ENCODE results near the gene ITPKC. TPM values are rescaled to one million over a fixed set of nuclear protein-coding genes. Genes with fewer than 3 reads are reported as not detected.
A peak's percentile ranks its signal among the peaks of the same experiment; 100 is the strongest.

The ITPKC gene
- total RNA-seq, 1 donor from 2014 or later, result 5.7 TPM

GRCh38 chr19:40689339-40690049 lies 27.4 kb upstream of the ITPKC start:
- DNase-seq (ENCODE audit: low spot score in 2 of 2) (peak in 1 of 2 donors; percentile 19), FAIRE-seq (no peak)

GRCh38 chr19:40690050-40690692 lies 26.7 kb upstream of the ITPKC start, which contains the start of gene NUMBL:
Gene NUMBL (minus strand): TSS chr19:40690651. CDS start chr19:40690483, 168 bp downstream.
- DNase-seq (ENCODE audit: low spot score in 2 of 2) (peak in 1 of 2 donors; percentile 34), FAIRE-seq (no peak)

DNA sequence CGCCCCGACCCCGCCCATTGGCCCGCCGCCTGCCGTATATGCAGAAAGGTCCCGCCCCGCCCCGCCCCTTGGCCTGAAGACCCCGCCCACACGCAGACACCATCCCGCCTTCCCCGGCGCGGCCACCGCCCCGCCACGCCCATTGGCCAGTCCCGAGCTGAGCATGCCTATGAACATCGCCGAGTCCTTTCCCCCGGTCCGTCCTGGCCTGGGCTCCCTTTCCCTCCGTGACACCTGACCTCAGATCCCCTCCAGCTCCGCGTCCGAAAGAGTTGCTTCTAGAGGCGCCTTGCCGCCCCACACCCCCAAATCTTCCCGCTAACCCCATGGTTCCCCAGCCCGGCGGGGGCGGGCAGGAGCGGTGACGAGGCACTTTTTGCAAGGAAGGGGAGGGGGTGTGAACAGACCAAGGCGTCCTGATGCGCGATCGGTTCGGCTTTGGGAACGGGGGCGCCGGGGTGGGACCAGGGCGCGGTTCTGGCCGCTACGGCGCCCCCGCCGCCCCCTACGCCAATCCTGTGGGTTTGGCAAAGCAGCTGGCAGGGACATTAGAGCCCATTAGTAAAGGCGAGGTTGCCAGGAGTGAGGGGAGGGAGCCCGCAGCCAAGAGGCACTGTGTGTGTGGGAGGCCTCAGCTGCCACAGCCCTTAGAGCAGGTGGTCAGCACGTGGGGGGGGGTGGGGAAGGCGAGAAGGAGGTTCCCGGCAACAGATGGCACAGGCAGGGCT lies 26.1 kb upstream of the ITPKC start:
- FAIRE-seq (no peak), DNase-seq (ENCODE audit: low spot score in 2 of 2) (peak; percentile 98)

GRCh38 chr19:40691421-40692211 lies 25.3 kb upstream of the ITPKC start:
- peak in 1 of 2 donors; percentile 28 for DNase-seq (ENCODE audit: low spot score in 2 of 2)
- FAIRE-seq, result no peak

- FAIRE-seq (no peak), DNase-seq (ENCODE audit: low spot score in 2 of 2) (peak in 1 of 2 donors; percentile 10)
These were observed 24.7 kb upstream of the ITPKC start for GRCh38 chr19:40692212-40692551.

- FAIRE-seq (no peak), DNase-seq (ENCODE audit: low spot score in 2 of 2) (no peak)
These were observed 23.6 kb upstream of the ITPKC start for GRCh38 chr19:40693150-40693788.

GRCh38 chr19:40693896-40694295 lies 23.0 kb upstream of the ITPKC start:
- FAIRE-seq, result no peak
- DNase-seq (ENCODE audit: low spot score in 2 of 2), result no peak

GRCh38 chr19:40695881-40696280 lies 21.0 kb upstream of the ITPKC start:
- no peak for FAIRE-seq
- DNase-seq (ENCODE audit: low spot score in 2 of 2), result no peak

DNA sequence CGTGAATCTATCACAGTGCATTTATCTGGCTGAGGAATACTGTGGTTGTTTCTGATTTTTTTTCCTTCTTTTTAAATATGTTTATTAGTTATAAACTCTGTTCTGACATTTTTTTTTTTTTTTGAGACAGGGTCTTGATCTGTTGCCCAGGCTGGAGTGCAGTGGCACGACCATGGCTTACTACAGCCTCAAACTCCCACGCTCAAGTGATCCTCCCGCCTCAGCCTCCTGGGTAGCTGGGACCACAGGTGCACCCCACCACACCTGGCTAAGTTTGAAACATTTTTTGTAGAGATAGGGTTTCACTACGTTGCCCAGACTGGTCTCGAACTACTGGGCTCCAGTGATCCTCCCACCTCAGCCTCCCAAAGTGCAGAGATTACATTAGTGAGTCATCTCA lies 19.9 kb upstream of the ITPKC start:
- no peak for FAIRE-seq
- no peak for DNase-seq (ENCODE audit: low spot score in 2 of 2)

- DNase-seq (ENCODE audit: low spot score in 2 of 2) (no peak), FAIRE-seq (no peak)
These were observed 16.8 kb upstream of the ITPKC start for GRCh38 chr19:40700083-40700482.

DNA sequence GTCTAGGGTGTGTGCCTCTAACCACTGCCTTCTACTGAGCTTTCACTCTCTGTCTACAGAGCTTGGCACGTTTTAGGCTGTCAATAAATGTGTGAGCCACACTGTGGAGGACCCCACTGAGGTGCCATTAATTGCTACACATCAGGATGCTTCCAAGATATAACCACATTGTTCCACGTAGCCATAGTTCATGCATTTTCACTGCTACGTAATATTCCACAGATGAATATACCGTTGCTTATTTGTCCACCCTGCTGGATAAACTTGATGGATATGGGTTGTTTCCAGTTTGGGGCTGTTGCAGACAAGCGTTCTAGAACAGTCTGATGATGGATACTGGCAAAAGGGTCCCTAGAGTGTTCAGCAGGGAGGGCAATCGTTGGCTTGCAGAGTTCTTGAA lies 15.2 kb upstream of the ITPKC start:
- DNase-seq (ENCODE audit: low spot score in 2 of 2) (no peak), FAIRE-seq (no peak)

DNA sequence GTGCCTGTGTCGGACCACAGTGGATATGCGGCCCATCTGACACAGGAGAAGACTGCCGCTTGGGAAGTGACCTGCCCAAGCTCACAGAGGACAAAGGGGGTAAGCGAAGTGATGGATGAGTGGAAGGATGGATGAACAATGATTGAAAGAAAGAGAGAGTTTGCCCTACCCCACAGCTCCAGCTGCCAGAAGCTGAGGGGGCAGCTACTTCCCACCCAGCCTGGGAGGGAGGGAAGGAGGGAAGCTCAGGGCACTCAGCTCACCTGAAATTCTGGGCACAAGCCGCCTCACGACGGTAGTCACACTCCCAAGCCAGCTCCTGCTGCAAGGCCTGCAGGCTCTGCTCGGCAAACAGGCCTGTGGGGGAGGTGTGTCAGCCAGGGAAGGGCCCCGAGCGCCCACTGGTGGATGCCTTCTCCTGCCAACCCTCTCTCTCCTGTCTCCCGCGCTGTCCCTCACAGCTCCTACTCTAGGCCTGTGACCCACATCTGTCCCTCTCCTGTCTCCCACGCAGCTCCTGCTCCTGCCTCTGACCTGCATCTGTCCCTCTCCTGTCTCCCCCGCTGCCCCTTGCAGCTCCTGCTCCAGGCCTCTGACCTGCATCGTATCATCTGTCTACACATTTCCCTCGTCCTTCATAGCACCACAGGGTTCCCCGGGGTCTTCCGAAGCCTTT lies 14.4 kb upstream of the ITPKC start:
- no peak for FAIRE-seq
- no peak for DNase-seq (ENCODE audit: low spot score in 2 of 2)

GRCh38 chr19:40703029-40703755 lies 13.7 kb upstream of the ITPKC start:
- FAIRE-seq (no peak), DNase-seq (ENCODE audit: low spot score in 2 of 2) (no peak)

DNA sequence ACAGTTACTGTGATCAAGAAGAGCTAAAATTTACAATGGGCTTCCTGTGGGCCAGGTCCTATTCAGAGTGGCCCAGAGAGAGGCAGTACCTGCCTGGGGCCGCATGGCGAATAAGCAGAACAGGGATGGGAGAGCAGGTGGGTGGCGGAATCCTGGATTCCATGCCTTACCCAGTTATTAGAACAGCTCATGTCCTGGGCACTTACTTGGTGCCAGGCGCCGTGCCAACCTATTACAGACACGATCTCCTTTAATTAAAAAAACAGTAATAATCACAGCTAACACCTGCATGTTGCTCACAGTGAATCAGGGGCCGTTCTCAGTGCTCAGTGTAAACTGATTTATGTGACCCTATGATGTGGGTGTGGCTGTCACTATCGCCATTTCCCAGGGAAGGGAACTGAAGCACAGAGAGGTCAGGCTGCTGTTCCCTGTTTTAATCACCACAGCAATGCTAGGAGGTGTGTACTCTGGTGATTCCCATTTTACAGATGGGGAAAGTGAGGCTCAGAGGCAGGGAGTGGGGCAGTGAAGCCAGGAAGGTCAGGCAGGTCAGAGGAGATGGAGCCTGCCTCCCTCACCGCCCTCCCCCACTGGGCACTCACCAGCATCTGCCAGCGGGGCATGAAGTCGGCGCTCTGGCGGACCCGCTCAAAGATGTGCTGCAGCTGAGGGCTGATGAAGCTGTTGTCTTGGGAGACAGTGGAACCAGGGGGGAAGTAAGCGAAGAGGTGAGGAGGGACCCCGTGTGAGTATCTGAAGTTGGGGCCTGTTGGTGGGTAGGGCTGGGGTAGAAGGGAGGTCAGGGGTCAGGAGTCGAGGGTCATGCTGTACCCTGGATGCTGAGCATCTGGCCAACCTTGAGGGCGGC lies 12.2 kb upstream of the ITPKC start:
- DNase-seq (ENCODE audit: low spot score in 2 of 2) (no peak), FAIRE-seq (no peak)

GRCh38 chr19:40705362-40705651 lies 11.6 kb upstream of the ITPKC start:
- DNase-seq (ENCODE audit: low spot score in 2 of 2) (no peak), FAIRE-seq (no peak)

GRCh38 chr19:40705950-40706619 lies 10.8 kb upstream of the ITPKC start:
- DNase-seq (ENCODE audit: low spot score in 2 of 2) (no peak), FAIRE-seq (no peak)

DNA sequence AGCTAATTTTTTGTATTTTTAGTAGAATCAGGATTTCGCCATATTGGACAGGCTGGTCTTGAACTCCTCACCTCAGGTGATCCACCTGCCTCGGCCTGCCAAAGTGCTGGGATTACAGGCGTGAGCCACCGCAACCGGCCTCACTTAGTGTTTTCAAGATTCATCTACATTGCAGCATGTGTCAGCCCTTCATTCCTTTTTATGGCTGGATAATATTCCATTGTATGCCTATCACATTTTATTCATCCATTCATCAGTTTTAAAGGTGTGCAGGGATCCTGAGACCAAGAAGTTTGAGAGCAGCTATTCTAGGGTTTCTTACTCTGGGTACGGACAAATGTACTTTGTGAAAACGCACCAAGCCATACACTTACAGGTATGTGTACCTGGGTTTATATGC lies 9.3 kb upstream of the ITPKC start:
- FAIRE-seq, result no peak
- no peak for DNase-seq (ENCODE audit: low spot score in 2 of 2)

- FAIRE-seq, result no peak
These were observed 7.1 kb upstream of the ITPKC start for GRCh38 chr19:40709817-40710216.

More at GRCh38 chr19:40709817-40710216, 7.1 kb upstream of the ITPKC start:
- no peak for DNase-seq (ENCODE audit: low spot score in 2 of 2)

Data from frontal cortex (tissue), 4 donors.